GM12874 (cell line): Measurements from ENCODE around the gene DGKI.

Source experiments
- CTCF ChIP-seq: IDR thresholded peaks from 2 replicates; pipeline ENCODE4 v1.5.1; 2011; ENCODE audit warnings: low read depth, mild to moderate bottlenecking, control low read depth, low read length, moderate library complexity; ENCODE audit not compliant: insufficient read depth

DGKI gene

GRCh38 chr7:137704723-137705122, 142.1 kb downstream of the DGKI start:
- no peak for TF ChIP-seq CTCF

DNA sequence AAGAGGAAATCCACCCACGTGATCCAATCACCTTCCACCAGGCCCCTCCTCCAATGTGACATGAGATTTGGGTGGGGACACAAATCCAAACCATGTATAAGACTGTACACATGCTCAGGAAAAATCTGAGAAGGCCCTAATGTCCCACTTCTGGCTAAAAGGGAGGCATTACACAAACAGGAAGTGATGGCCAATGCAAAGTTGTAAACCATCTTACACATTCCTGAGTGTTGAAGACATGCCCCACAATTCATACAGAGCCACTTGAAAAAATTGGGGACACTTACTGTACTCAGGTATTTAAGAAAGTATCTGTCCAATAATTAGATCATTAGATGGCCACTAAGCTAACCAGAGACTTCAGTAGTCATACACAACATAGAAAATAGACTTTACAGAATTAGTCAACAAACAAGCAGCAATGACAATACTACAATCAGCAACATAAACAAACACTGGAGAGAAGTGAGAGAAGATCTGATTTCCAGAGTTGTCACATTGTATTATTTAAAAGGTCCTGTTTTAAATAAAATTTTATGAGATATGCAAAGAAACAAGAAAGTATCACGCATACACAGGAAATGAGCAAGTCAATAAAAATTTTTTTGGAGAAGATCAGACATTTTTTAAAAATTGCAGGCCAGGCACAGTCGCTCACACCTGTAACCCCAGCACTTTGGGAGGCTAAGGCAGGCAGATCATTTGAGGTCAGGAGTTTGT, 143.3 kb downstream of the DGKI start:
- no peak for TF ChIP-seq CTCF

GRCh38 chr7:137696988-137697387, 149.8 kb downstream of the DGKI start:
- TF ChIP-seq CTCF = no peak

GRCh38 chr7:137696376-137696775, 150.4 kb downstream of the DGKI start:
- no peak for TF ChIP-seq CTCF

DNA sequence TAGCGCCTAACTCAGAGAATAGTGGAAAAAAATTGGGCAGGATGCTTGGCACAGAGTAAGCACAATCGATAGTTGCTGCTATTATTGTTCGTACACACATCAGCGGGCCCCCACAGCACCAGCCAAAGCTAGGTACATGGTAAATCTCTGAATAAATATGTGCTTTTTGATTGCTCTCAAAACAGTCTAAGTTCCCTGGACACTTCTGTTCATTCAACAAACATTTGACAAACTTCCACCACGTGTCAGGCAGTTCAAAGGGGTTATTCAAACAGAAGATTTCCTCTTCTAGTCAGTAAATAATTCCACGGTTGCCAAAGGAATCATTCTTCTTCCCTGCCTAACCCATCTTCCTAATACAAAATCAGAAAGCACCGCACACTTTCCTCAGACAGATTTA, 150.8 kb downstream of the DGKI start:
- no peak for TF ChIP-seq CTCF

- no peak for TF ChIP-seq CTCF
Observed at GRCh38 chr7:137695494-137695893, 151.3 kb downstream of the DGKI start.

DNA sequence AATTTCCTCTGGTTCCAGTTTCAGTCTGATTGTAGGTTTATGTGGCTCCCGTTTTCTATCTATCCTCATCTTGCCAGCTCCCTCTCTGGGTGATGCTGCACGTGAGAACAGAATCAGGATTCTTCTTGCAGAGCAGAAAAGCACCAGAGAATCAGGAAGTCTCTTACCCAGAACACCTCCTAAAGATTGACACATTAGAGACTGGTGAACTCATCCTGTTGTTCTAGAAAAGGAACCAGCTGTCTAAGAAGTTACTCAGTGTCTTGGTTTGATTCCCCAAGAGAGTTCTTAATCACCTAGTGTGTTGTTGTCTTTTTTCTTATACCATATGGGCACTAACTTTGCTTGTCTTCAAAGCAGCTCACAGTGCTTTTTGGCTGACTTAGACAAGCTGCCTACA, 152.4 kb downstream of the DGKI start:
- TF ChIP-seq CTCF = no peak

DNA sequence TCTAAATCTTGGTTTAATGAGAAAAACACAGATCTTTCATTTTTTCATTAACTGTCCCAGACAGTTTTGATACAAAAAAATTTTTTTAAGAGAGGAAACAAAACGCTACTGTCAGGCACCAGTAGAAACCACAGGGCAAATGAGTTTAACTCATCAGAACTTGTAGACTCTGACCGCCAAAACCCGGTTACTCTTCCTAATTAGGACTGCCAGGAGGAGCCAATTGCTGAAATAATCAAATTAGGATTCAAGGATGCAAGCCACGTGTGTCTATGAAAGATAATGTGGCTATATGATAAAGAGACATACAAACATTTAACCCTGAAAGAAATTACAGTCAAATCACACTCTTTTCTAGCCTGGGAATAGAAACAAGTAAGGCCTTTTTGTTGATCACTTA, 154.4 kb downstream of the DGKI start:
- no peak for TF ChIP-seq CTCF
